NCI-H2171 treated with DMSO at 0.1 percent for 48 hours (cell line): ENCODE data around the gene NELFA.

Experiments
- DNase-seq: peaks from one replicate; lab custom pipeline; 2025; lab: John Stamatoyannopoulos, UW

Gene NELFA

DNA sequence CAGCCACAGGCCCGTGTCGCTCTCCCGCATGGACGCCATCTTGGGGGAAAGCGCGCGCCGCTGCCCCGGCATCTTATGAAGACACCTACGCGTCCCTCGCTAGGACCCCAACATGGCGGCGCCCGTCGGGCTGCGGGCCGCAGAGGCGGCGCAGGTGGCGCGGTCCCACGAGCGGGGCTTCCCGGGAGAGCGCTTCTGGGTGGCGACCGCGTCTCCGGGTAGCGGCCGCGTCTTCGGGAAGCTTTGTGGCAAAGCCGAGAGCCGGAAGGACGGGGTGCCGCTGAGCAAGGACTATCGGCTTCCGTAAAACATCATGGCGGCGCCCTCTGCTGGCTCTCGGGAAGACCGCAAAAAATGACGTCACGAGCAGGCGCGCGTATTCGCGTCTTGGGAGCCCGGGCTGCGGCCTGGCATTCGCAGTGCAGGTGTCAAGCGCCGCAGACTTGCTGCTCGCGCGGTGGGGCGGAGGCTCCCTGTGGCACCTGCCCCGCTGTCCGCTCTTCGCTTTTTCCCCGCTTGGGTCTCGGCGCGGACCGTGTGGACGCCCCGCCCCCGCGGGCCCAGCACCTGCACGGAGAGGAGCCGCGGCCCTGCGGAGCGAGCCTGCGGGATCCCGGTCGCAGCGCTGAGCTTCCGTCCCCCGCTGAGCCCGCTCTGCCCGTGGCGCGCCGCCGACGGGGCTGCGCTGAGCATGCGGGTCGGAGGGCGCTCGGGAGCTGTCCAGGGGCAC, at the start of gene NELFA:
NELFA (minus strand) TSS at position 54 of the 730 bp plus-strand sequence; CDS start at position 39, 15 bp downstream.
- DNase-seq = peak; percentile 81

DNA sequence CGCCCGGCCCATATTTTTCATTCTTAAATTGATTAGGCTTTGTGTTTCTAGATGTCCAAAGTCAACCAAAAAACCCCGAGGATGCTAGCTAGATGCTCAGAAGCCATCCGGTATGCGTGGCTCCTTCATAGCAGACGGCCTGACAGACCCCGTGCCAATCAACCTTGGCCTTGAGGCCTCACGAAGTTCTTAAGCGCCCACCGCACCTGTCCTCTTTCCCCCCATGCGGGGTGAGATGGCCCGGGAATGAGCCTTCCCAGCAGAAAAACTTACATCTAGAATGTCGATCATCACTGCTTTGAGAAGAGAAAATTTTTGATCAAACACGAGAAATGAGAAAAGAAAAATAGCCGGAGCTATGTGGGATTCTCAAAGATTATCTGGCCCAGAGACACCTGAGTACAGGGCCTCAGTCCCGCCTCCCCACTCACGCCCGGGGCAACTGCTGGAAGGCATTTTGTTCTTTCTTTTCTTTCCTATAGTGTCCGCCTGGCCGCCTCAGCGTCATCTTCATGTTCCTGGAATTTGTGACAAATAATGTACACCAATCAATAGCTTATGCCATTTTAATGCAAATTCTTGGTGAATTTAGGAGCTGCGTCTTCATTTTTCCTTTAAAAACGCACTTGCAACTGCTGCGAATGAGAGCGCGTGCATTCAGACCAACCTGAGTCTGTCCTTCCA, 48.8 kb upstream of the NELFA start:
- DNase-seq = no peak

DNA sequence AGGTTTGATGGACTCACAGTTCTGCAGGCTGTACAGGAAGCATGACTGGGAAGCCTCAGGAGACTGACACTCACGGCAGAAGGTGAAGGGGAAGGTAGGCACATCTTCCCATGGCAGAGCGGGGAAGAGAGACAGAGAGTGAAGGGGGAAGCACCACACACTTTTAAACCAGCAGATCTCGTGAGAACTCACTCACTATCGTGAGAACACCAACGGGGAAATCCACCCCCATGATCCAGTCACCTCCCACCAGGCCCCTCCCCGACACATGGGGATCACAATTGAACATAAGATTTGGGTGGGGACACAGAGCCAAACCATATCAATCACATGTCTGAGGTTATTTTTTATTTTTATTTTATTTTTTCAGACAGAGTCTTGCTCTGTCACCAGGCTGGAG, 45.4 kb upstream of the NELFA start:
- DNase-seq = no peak

DNA sequence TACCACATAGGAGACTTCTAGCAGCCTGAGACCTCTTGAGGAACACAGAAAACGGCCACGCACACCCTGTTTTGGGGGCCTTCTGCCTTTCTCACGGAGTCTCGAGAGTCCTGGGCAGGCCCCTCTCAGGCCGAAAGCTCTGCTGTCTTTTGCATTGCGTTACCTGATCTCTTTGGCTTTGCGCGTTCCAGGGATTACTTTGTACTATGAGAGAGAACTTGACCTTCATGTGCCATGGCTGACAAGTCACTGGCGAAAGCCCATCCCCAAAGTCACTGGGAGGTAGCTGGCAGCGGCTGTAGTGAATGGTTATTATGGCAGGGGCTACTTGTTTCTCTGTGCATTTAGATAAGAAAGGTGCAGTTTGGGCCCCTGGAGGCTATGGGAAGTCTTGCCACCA, 42.3 kb upstream of the NELFA start:
- no peak for DNase-seq

DNA sequence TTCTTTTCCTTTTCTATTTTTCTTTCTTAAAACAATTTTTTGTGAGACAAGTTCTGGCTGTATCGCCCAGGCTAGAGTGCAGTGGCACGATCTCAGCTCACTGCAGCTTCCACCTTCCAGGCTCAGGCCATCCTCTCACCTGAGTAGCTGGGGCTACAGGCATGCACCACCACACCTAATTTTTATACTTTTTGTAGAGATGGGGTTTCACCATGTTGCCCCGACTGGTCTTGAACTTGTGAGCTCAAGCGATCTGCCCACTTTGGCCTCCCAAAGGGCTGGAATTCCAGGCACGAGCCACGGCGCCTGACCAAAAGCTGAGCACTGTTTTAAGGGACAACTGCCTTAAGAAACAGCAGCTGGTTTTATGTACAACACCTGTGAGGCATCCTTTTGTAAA, 41.0 kb upstream of the NELFA start:
- DNase-seq = no peak

DNA sequence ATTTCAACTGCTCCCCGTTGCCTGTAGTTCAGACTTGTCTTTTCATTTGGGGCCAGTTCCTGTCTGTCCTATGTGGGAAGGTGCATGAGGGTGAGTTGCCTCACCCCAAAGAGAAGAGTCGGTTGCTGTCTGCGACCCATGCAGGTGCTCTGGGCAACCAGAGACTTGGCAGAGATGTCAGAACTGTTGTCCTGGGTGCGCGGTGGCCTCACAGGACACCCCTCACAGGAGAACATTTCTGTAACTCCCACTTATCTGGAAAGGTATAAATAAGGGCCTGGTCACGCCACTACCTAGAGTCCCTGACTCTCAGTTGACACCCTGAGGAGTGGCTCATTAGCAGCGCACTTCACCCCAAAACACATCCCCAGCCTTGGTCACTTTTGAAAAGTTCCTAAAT, 40.6 kb upstream of the NELFA start:
- DNase-seq = no peak

DNA sequence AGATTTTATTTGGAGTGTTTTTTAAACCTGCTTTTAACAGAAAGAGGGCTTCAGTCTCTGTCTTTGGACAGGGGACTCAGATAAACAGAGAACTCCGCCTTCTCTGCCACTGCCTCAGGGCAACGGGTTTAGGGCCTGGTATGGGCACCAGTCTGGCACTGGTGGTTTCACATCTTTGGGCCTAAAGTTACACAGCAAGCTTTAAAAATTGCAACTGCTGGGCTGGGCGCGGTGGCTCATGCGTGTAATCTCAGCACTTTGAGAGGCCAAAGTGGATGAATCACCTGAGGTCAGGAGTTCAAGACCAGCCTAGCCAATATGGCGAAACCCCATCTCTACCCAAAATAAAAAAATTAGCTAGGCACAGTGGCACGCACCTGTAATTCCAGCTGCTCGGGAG, 40.1 kb upstream of the NELFA start:
- DNase-seq = no peak

DNA sequence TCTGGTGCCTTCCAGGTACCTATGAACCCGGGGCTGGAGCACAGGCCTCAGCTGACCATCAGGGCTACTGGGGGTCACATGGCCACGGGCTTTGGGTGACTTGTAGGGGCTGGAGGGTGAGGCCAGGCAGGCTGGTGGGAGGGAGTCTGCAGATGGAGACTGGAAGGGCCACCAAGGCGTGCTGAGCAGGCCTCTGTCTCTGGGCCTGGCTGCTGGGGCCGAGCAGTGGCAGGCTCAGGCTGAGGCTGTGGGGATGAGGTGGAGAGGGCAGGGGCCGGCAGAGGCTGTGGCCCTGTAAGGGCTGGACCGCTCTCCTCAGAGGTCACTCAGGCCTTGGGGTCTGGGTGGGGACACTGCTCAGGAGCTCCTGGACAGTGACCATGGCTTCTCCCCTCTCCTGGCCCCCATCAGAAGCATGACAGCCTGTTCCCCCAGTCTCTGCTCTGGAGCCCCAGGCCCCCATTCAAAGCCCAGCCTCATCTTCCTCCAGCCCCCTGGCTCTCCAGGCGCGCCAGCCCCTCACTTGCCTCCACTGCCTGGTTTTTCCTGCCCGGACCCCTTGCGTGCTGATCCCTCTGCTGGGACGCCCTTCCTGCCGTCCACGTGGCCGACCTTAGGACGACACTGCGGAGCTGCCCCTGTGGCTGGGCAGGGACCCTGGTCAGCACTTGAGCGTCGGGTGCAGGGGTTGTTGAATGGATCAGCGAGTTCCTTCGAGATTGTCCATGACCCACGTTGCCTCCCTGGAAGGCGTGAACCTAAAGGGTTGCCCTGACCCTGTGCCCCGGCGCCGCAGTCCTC, 39.2 kb upstream of the NELFA start:
- no peak for DNase-seq

DNA sequence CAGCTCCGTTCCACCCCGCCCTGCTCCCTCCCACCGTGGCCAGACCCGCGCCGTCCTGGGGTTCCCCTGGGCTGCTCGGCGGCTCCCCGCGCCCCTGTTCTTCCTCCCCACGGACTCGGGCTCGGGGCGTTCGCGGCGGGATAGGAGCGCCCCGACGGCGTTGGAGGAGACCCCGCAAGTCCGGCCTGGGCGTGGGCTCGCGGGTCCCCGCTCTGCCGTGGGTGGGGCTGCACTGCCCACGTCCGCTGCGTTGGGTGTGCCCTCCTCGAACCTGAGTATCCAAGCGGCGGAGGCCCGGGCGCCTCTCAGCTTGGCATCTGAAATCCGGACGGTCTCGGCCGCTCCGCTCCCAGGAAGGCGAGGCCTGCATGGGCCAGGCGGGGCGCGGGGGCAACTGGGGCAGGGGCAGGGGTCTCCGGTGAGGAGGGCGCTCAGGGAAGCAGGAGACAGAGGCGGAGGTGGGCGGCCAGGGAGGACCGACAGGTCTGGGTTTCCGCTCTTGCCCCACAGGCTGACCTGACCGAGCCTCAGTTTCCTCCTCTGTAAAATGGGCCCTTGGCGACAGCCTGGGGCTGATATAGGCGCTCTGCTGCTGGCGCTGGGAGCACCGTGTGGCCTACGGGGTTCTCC, 38.4 kb upstream of the NELFA start:
- DNase-seq = no peak

DNA sequence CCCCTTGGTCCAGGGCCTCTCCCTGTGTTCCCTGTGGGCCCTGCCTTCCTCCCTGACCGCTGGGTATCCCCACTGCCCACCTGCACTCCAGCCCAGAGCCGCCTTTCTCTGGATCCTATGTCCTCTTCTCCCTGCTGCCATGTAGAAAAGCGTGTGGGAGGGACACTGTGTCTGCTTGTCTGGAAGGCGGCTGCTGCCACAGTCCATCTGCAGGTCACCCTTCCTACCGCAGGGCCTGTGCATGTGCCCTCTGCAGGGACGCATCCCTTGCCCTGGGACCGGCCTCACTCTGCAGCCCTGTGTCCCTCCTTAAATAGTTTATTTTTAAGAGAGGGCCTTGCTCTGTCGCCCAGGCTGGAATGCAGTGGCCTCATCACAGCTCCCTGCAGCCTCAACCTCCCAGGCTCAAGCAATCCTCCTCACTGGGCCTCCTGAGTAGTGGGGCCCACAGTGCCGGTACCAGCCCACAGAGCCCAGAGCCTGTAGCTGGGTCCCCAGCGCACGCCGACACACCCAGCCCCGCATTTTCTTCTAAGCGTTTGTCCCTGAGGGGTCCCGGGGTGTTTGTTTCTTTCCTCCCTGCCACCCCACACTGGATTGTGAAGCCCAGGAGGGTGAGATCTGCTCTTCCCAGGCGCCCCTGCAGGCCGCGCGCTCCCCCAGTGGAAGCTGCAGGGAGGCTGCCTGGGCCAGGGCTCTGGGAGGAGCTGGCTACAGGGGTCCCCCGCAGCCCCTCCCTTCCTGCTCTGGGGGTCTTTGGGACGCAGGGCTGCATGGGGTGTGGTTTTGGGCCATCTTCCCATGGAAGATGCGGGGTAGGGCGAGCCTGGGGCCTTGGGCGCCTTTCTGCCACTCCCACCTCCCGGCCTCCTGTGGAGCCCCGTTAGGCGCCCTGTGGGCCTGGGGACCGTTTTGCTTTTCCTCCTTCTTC, 37.5 kb upstream of the NELFA start:
- DNase-seq = no peak

DNA sequence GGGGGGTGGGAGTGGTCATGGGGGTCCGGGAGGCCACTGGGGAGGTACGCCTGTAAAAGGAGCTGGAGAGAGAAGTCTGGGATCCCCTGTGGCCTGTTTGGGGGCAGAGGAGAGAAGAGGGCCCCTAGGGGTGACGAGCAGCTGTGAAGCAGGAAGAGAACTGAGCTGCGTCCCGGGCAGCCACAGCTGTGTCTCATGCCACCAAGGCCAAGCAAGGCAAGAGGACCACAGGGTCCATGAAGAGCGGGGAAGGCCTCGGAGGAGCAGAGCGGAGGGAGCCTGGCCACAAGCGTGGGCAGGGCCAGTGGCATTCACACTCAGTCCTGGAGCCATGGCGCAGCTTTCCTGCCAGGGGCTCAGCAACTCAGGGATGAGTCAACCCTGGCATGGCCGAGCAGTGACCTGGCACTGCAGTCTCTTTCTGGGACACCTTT, 36.8 kb upstream of the NELFA start:
- no peak for DNase-seq

DNA sequence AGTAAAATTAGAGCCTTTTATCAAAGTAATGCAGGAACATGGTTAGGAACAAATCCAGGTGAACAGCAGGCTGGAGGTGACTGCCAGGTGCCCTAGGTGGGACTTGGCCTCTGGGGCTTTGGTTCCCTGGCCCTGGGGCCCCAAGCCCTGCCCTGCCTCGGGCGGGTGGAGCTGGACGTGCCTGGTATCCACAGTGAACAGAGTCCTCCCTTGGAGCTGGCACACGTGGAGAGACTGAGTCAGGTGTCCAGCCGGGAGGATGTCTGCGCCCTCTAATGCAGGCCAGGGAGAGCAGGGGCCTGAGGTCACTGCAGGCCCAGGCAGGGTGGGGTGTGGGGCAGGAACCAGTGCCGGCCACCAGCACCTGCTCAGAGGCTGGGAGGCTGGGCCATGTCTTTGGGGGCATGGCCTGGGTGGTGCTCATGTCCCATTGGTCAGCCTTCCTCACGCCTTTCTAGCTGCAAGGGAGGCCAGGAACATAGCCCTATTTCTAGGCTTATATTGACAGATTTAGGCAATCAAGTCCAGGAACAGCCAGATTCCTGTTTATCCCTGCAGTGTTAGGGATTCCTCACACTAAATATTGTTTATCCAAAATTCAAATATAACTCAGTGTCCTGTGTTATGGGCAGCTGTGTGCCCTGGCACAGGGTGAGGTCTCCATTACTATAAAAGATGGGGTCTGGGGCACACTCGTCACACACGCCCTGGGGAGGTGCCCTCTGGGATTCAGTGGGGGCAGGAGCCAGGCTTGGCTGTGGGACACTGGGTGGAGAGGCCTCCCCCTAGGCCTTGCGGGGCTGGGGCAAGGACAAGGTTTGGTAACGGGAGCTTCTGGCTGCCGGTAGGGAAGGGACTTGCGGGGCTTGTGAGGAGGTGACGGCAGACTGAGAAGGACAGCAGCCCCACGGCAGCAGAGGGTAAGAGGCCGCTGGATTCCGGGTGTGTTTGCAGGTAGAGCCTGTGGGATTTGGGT, 36.1 kb upstream of the NELFA start:
- no peak for DNase-seq

DNA sequence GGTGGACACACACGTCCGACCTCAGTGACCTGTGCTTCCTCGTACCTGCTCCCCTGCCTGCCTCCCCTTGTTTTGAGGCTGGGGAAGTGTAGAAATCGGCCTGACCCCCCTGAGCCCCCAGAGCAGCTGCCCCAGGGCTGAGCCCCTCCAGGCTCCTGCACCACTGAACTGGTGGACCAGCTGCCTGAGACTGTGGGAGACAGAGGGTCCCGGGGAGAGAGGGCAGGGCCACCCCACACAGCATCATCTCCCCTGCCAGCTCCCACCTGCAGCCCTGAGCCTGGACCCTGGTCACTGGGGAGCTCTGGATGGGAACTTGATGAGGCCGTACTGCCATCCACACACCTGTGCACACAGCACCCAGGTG, 35.3 kb upstream of the NELFA start:
- no peak for DNase-seq

DNA sequence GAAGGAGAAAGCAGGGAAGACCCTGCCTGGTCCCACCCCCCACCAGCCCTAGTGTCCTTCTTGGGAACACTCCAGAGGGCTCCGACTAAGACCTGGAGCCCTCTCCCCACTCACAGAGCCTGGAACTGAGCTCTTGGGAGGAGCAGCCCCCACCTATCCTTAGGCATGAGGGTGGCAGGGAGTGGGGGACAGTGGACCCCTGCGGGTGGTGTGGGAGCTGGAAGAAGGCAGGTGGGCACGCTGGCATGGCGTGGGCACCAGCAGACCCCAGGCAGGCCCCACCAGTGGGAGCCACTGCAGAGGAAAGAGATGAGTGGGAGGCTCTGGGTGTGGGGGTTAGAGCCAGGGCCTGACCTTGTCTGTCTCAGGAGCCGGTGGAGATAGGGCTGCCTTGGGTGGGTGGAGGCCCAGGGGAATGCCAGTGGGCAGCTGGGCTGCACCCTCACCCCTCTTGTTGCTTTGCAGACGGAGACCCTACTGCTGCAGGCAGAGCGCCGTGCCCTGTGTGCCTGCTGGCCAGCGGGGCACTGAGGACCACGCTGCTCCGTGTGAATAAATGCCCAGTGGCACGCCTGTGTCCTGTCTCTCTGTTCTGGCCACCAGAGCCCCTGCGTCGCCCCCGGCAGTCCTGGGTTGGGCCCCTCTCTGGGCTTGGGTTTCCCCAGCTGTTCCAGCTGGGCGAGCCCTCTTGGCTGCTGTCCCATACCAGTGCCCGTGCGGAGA, 34.8 kb upstream of the NELFA start:
- DNase-seq = no peak

DNA sequence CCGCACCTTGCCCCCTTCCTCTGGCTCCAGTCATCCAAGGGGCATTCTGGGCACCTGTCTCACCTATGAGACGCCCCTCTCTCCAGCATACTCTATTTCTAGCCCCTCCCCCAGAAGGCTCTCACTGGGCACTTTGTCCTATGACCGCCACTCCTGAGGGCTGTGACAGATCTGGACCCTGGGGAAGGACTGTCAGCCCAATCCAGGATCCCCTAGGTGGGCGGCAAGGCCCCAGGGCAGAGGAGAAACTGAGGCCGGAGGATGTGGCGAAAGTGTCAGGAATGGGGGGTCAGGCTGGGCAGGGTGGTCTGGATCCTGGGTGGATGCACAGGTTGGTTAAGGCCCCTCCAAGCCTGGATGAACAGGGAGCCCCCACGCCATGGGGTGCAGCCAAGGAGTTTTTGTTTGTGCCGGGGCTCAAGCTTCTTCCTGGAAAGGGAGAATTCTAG, 34.2 kb upstream of the NELFA start:
- DNase-seq = no peak

DNA sequence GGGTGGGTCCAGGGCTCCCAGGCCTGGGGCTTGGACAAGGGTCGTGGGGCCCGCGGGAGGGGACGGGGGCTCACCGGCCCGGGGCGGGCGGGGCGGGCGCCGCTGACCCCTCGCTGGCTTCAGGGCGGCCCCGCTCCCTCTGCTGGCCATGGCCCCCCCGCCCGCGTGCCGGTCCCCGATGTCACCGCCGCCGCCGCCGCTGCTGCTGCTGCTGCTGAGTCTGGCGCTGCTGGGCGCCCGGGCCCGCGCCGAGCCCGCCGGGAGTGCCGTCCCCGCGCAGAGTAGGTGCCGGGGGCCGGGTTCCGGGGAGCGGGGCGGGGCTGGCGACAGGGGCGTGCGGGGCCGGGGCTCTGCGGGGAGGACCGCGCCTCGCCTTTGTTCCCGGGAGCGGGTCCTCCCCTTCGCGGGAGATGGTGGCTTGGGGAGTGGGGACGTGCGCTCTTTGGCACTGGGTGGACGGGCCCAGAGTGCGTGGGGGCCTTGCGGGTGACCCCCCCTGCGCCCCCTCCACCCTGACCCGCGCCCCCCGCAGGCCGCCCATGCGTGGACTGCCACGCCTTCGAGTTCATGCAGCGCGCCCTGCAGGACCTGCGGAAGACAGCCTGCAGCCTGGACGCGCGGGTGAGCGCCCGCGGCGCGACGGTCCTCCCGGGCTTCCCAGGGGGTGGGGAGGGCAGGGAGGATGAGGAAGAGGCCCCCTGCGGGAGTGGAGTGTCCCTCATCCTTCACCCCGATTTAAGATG, 33.6 kb upstream of the NELFA start:
- DNase-seq = no peak

DNA sequence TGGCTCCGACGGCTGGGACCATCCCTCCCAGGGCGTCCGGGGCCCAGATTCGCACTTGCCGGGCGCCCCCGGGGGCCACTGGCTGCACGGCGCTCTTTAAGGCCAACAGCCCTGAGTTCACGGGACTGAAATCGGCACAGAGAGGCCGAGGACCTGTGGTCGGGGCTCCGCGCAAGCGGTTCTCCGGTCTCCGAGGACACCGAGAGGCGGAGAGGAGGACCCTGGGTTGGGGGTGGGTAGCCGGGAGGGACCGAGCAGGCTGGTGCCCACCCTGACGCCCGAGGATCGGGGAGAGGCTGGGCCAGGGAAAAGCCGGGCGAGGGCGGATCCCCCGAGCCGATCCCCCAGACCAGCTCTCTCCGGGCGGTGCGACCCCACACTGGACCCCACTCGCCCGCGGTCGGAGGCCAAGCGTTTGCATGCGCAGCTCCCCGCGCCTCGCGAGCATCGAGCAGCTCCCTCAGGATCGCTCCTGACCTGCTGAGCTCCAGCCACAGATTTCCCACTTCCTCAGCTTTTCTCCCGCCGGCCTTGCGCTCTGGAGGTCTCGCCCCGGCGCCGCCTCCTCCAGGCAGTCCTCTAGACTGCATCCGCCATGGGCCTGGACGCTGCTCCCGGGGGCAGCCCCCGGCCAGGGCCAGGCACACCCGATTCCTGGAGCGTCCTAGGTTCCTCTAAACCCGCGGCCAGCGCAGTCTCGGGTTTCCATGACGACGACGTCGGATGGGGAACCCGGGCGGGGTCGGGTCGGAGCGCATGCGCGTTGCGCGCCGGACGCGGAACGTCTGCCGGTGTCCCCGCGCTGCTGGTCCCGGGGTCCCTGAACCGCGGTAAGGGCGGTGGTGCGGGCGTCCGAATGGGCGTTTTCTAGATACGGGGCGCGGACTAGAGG, 32.7 kb upstream of the NELFA start:
- DNase-seq = peak; percentile 37
